A549 (cell line): Measurements from ENCODE around the gene OPCML.

Experiments
- CEBPB ChIP-seq, 2 experiments: fragments of >200 bp in 1 of 2; sonication (Bioruptor Twin) in 1 of 2; formaldehyde crosslinking in 1 of 2; IDR thresholded peaks; 2 replicates each; pipeline ENCODE4 v1.6.1; 2012 to 2016
- CTCF ChIP-seq: fragments of >200 bp; sonication (Bioruptor Twin); formaldehyde crosslinking; IDR thresholded peaks from 3 replicates; pipeline ENCODE4 v1.5.1; 2016
- MAX ChIP-seq: IDR thresholded peaks from 2 replicates; pipeline ENCODE4 v1.6.1; 2012
- PBX3 ChIP-seq: IDR thresholded peaks from 2 replicates; pipeline ENCODE4 v1.6.1; 2012
- ZFP36 ChIP-seq: fragments of 450-650 bp; IDR thresholded peaks from 2 replicates; pipeline ENCODE4 v1.6.1; 2014; ENCODE audit warnings: borderline replicate concordance; ENCODE audit not compliant: partially characterized antibody

GRCh38 chr11:132453406-132453805 is 1078.9 kb downstream of the OPCML start:
- TF ChIP-seq CTCF (no peak), ZFP36 (no peak), CEBPB (IDR thresholded peaks at IDR 0.05) (no peak), PBX3 (no peak), MAX (no peak)
